HEK293 (cell line): ENCODE data around the gene CENPX.

Experiments
- BCL11B ChIP-seq: fragments of 450-650 bp; formaldehyde crosslinking; IDR thresholded peaks from 2 replicates; pipeline ENCODE4 v1.5.1; 2016; ENCODE audit warnings: low read depth, missing biosample characterization, missing genetic modification characterization
- FEZF1 ChIP-seq: fragments of 450-650 bp; formaldehyde crosslinking; IDR thresholded peaks from 2 replicates; pipeline ENCODE4 v1.5.1; 2016; ENCODE audit warnings: missing biosample characterization, missing genetic modification characterization
- GLI2 ChIP-seq: fragments of 450-650 bp; formaldehyde crosslinking; IDR thresholded peaks from 2 replicates; pipeline ENCODE4; 2017; ENCODE audit warnings: missing biosample characterization, missing genetic modification characterization, low read depth, borderline replicate concordance
- GLIS1 ChIP-seq: fragments of 450-650 bp; formaldehyde crosslinking; IDR thresholded peaks from 2 replicates; pipeline ENCODE4 v1.5.1; 2016; ENCODE audit warnings: missing biosample characterization, missing genetic modification characterization
- KLF17 ChIP-seq: fragments of 450-650 bp; formaldehyde crosslinking; IDR thresholded peaks from 2 replicates; pipeline ENCODE4 v1.5.1; 2016; ENCODE audit warnings: missing biosample characterization, missing genetic modification characterization
- KLF9 ChIP-seq: fragments of 450-650 bp; formaldehyde crosslinking; IDR thresholded peaks from 2 replicates; pipeline ENCODE4 v1.5.1; 2016; ENCODE audit warnings: missing biosample characterization, missing genetic modification characterization, low read depth
- MYNN ChIP-seq: fragments of 450-650 bp; formaldehyde crosslinking; IDR thresholded peaks from 2 replicates; pipeline ENCODE4 v1.5.1; 2016; ENCODE audit warnings: missing biosample characterization, missing genetic modification characterization, borderline replicate concordance
- RBAK ChIP-seq: fragments of 450-650 bp; formaldehyde crosslinking; IDR thresholded peaks from 2 replicates; pipeline ENCODE4 v1.5.1; 2016; ENCODE audit warnings: missing biosample characterization, missing genetic modification characterization
- SCRT1 ChIP-seq: fragments of 450-650 bp; formaldehyde crosslinking; IDR thresholded peaks from 2 replicates; pipeline ENCODE4 v1.5.1; 2016; ENCODE audit warnings: missing biosample characterization, missing genetic modification characterization, borderline replicate concordance
- SP7 ChIP-seq: fragments of 450-650 bp; formaldehyde crosslinking; IDR thresholded peaks from 2 replicates; pipeline ENCODE4 v1.5.1; 2016; ENCODE audit warnings: missing biosample characterization, missing genetic modification characterization
- WT1 ChIP-seq: fragments of 450-650 bp; formaldehyde crosslinking; IDR thresholded peaks from 2 replicates; pipeline ENCODE4 v1.5.1; 2016; ENCODE audit warnings: missing biosample characterization, missing genetic modification characterization
- YY2 ChIP-seq: fragments of 450-650 bp; formaldehyde crosslinking; IDR thresholded peaks from 2 replicates; pipeline ENCODE4 v1.5.1; 2016; ENCODE audit warnings: missing biosample characterization, missing genetic modification characterization
- ZBTB17 ChIP-seq: fragments of 450-650 bp; formaldehyde crosslinking; IDR thresholded peaks from 2 replicates; pipeline ENCODE4 v1.5.1; 2016; ENCODE audit warnings: missing biosample characterization, missing genetic modification characterization
- ZBTB20 ChIP-seq: fragments of 450-650 bp; formaldehyde crosslinking; IDR thresholded peaks from 2 replicates; pipeline ENCODE4 v1.5.1; 2016; ENCODE audit warnings: missing biosample characterization, missing genetic modification characterization
- ZEB2 ChIP-seq: fragments of 450-650 bp; formaldehyde crosslinking; IDR thresholded peaks from 2 replicates; pipeline ENCODE4 v1.5.1; 2016; ENCODE audit warnings: missing biosample characterization, missing genetic modification characterization
- ZNF211 ChIP-seq: fragments of 450-650 bp; formaldehyde crosslinking; IDR thresholded peaks from 2 replicates; pipeline ENCODE4 v1.5.1; 2016; ENCODE audit warnings: low read depth, missing biosample characterization, missing genetic modification characterization
- ZNF214 ChIP-seq: fragments of 450-650 bp; formaldehyde crosslinking; IDR thresholded peaks from 2 replicates; pipeline ENCODE4 v1.5.1; 2017; ENCODE audit warnings: missing biosample characterization, mild to moderate bottlenecking, missing genetic modification characterization, borderline replicate concordance
- ZNF266 ChIP-seq: fragments of 450-650 bp; formaldehyde crosslinking; IDR thresholded peaks from 2 replicates; pipeline ENCODE4 v1.5.1; 2016; ENCODE audit warnings: missing biosample characterization, missing genetic modification characterization, low read depth
- ZNF311 ChIP-seq: fragments of 450-650 bp; formaldehyde crosslinking; IDR thresholded peaks from 2 replicates; pipeline ENCODE4 v1.5.1; 2017; ENCODE audit warnings: missing biosample characterization, missing genetic modification characterization, borderline replicate concordance
- ZNF366 ChIP-seq: fragments of 450-650 bp; formaldehyde crosslinking; conservative IDR thresholded peaks from 2 replicates; pipeline ENCODE4 v1.5.1; 2016; ENCODE audit warnings: missing biosample characterization, missing genetic modification characterization
- ZNF416 ChIP-seq: fragments of 450-650 bp; formaldehyde crosslinking; IDR thresholded peaks from 2 replicates; pipeline ENCODE4 v1.5.1; 2016; ENCODE audit warnings: missing biosample characterization, missing genetic modification characterization
- ZNF423 ChIP-seq: fragments of 450-650 bp; formaldehyde crosslinking; IDR thresholded peaks from 2 replicates; pipeline ENCODE4 v1.5.1; 2016; ENCODE audit warnings: missing biosample characterization, missing genetic modification characterization
- ZNF449 ChIP-seq: fragments of 450-650 bp; formaldehyde crosslinking; IDR thresholded peaks from 2 replicates; pipeline ENCODE4 v1.5.1; 2017; ENCODE audit warnings: missing biosample characterization, mild to moderate bottlenecking, missing genetic modification characterization, moderate library complexity
- ZNF529 ChIP-seq: fragments of 450-650 bp; formaldehyde crosslinking; IDR thresholded peaks from 2 replicates; pipeline ENCODE4 v1.5.1; 2017; ENCODE audit warnings: missing genetic modification characterization, missing biosample characterization; ENCODE audit not compliant: insufficient replicate concordance
- ZNF544 ChIP-seq: fragments of 450-650 bp; formaldehyde crosslinking; IDR thresholded peaks from 2 replicates; pipeline ENCODE4 v1.5.0; 2017; ENCODE audit warnings: missing biosample characterization, missing genetic modification characterization
- ZNF548 ChIP-seq: fragments of 450-650 bp; formaldehyde crosslinking; IDR thresholded peaks from 2 replicates; pipeline ENCODE4 v1.5.1; 2016; ENCODE audit warnings: missing biosample characterization, missing genetic modification characterization
- ZNF549 ChIP-seq: fragments of 450-650 bp; IDR thresholded peaks from 2 replicates; pipeline ENCODE4 v1.5.1; 2018; ENCODE audit warnings: missing biosample characterization, missing genetic modification characterization, mild to moderate bottlenecking, inconsistent platforms, moderate library complexity
- ZNF596 ChIP-seq: fragments of 450-650 bp; IDR thresholded peaks from 2 replicates; pipeline ENCODE4 v1.5.0; 2018; ENCODE audit warnings: missing biosample characterization, mild to moderate bottlenecking, missing genetic modification characterization, moderate library complexity
- ZNF623 ChIP-seq: fragments of 450-650 bp; formaldehyde crosslinking; IDR thresholded peaks from 2 replicates; pipeline ENCODE4 v1.5.1; 2016; ENCODE audit warnings: missing biosample characterization, missing genetic modification characterization
- ZNF624 ChIP-seq: fragments of 450-650 bp; formaldehyde crosslinking; IDR thresholded peaks from 2 replicates; pipeline ENCODE4 v1.5.1; 2017; ENCODE audit warnings: missing biosample characterization, missing genetic modification characterization
- ZNF747 ChIP-seq: fragments of 450-650 bp; formaldehyde crosslinking; IDR thresholded peaks from 2 replicates; pipeline ENCODE4 v1.5.1; 2016; ENCODE audit warnings: missing biosample characterization, missing genetic modification characterization
- TF ChIP-seq, protein P1 (sequence below): fragments of 450-650 bp; IDR thresholded peaks from 2 replicates; pipeline ENCODE4 v1.5.1; 2018; ENCODE audit warnings: missing biosample characterization, mild to moderate bottlenecking, missing genetic modification characterization
- TF ChIP-seq, protein P2 (sequence below): fragments of 450-650 bp; formaldehyde crosslinking; IDR thresholded peaks from 2 replicates; pipeline ENCODE4; 2016; ENCODE audit warnings: missing biosample characterization, missing genetic modification characterization
- TF ChIP-seq, protein P3 (sequence below): fragments of 450-650 bp; formaldehyde crosslinking; IDR thresholded peaks from 2 replicates; pipeline ENCODE4 v1.5.1; 2016; ENCODE audit warnings: missing biosample characterization, missing genetic modification characterization

CENPX gene

DNA sequence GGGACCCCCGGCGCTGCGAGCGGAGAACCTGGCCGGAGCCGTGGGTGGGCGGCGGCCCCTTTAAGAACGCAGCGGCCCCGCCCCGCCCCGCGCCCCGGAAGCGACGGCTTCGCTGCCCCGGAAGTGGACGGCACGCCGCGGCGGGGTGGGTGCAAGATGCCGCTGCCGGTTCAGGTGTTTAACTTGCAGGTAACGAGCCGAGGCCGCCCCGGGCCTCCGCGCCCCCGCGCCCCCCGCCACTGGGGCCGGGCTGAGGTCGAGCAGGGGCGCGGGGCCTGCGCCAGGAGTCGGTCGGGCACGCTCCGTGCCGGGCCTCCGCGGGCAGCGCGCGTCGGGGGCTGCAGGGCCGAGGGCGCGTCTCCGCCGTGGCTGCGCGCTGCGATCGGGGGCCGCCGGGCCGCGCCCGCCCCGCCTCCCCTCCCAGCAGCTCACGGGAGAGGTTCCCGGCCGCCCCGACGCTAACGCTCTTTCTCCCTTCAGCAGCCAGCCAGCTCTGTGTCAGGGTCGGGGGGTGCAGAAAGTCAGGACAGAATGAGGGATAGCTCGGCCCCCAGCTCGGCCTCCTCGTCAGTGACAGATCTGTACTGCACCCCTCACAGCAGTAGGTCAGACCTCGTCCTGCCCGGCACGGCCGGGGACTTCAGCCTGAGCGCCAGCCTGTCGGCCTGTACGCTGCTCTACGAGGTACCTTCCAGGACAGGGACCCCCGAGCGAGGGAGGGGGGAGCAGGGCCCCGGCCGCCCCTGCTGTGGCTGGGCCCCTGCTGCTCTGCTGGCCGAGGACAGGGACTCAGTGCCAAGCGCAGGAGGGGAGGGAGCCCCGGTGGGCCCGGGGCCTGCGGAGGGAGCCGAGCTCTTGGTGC lies 29.3 kb upstream of the CENPX start, which contains the start of the genes GPS1 and RFNG (continued):
- TF ChIP-seq SP7 (no peak), ZNF549 (tag by site-specific recombination) (no peak), KLF9 (no peak), WT1 (tag by site-specific recombination) (no peak), ZNF266 (tag by site-specific recombination) (no peak), ZNF544 (tag by site-specific recombination) (no peak), ZNF423 (tag by site-specific recombination) (no peak), SCRT1 (tag by site-specific recombination) (no peak), ZNF311 (no peak), FEZF1 (tag by site-specific recombination) (no peak), ZNF747 (no peak), YY2 (tag by site-specific recombination) (no peak), ZNF449 (tag by site-specific recombination) (no peak), ZNF548 (no peak), ZNF596 (tag by site-specific recombination) (no peak), MYNN (tag by site-specific recombination) (no peak), BCL11B (no peak), ZEB2 (no peak), ZNF529 (no peak), ZBTB20 (peak; percentile 41; the same call in 1 of the 2 replicates), GLIS1 (tag by site-specific recombination) (peak; percentile 51), KLF17 (tag by site-specific recombination) (no peak), ZNF623 (tag by site-specific recombination) (no peak), ZNF211 (tag by site-specific recombination) (no peak), ZNF624 (tag by site-specific recombination) (no peak), ZBTB17 (tag by site-specific recombination) (0 out of 2 replicates have a peak, but pooled peaks have one; percentile 14), ZNF366 (no peak), GLI2 (tag by site-specific recombination) (no peak), RBAK (no peak), ZNF416 (tag by site-specific recombination) (no peak), ZNF214 (tag by site-specific recombination) (no peak)
- TF ChIP-seq, protein P1, sequence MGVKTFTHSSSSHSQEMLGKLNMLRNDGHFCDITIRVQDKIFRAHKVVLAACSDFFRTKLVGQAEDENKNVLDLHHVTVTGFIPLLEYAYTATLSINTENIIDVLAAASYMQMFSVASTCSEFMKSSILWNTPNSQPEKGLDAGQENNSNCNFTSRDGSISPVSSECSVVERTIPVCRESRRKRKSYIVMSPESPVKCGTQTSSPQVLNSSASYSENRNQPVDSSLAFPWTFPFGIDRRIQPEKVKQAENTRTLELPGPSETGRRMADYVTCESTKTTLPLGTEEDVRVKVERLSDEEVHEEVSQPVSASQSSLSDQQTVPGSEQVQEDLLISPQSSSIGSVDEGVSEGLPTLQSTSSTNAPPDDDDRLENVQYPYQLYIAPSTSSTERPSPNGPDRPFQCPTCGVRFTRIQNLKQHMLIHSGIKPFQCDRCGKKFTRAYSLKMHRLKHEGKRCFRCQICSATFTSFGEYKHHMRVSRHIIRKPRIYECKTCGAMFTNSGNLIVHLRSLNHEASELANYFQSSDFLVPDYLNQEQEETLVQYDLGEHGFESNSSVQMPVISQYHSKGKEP (tag by site-specific recombination): no peak
- TF ChIP-seq, protein P2, sequence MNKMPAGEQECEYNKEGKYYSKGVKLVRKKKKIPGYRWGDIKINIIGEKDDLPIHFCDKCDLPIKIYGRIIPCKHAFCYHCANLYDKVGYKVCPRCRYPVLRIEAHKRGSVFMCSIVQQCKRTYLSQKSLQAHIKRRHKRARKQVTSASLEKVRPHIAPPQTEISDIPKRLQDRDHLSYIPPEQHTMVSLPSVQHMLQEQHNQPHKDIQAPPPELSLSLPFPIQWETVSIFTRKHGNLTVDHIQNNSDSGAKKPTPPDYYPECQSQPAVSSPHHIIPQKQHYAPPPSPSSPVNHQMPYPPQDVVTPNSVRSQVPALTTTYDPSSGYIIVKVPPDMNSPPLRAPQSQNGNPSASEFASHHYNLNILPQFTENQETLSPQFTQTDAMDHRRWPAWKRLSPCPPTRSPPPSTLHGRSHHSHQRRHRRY (tag by site-specific recombination): peak; percentile 27; the same call in 1 of the 2 replicates
- TF ChIP-seq, protein P3, sequence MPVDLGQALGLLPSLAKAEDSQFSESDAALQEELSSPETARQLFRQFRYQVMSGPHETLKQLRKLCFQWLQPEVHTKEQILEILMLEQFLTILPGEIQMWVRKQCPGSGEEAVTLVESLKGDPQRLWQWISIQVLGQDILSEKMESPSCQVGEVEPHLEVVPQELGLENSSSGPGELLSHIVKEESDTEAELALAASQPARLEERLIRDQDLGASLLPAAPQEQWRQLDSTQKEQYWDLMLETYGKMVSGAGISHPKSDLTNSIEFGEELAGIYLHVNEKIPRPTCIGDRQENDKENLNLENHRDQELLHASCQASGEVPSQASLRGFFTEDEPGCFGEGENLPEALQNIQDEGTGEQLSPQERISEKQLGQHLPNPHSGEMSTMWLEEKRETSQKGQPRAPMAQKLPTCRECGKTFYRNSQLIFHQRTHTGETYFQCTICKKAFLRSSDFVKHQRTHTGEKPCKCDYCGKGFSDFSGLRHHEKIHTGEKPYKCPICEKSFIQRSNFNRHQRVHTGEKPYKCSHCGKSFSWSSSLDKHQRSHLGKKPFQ (tag by site-specific recombination): no peak
